Uterus (tissue), 4 donors: ENCODE data around the gene TRMT10C. TPM values are rescaled to one million over a fixed set of nuclear protein-coding genes. Genes with fewer than 3 reads are reported as not detected.

Experiments used
- DNase-seq, 2 donors: peaks; one replicate each; pipeline ENCODE4 v3.0.0-alpha.2; 2019 to 2020
- H3K27ac ChIP-seq, 2 donors: fragments of 200-600 bp; sonication (generic); 1 replicate in 1 of 2; 2 replicates in 1 of 2; pipeline ENCODE4 v1.5.1; 2016 to 2018
- H3K27me3 ChIP-seq, 2 donors: fragments of 200-600 bp; sonication (generic); one replicate each; pipeline ENCODE4 v1.5.1; 2018 to 2019; ENCODE audit warnings: control low read depth in 1 of 2
- H3K36me3 ChIP-seq, 2 donors: fragments of 200-600 bp; sonication (generic); one replicate each; pipeline ENCODE4 v1.5.1; 2019; ENCODE audit warnings: control low read depth in 1 of 2
- H3K4me1 ChIP-seq, 2 donors: fragments of 200-600 bp; sonication (generic); one replicate each; pipeline ENCODE4 v1.5.1; 2018 to 2019; ENCODE audit warnings: control low read depth in 1 of 2
- H3K4me3 ChIP-seq, 2 donors: fragments of 200-600 bp; sonication (generic); 1 replicate in 1 of 2; 2 replicates in 1 of 2; pipeline ENCODE4 v1.5.1; 2018 to 2019; ENCODE audit warnings: mild to moderate bottlenecking in 1 of 2
- H3K9me3 ChIP-seq, 2 donors: fragments of 200-600 bp; sonication (generic); one replicate each; pipeline ENCODE4 v1.5.1; 2019; ENCODE audit warnings: control low read depth in 1 of 2
- POLR2A ChIP-seq, 2 donors: fragments of 450-650 bp; IDR thresholded peaks; one replicate each; pipeline ENCODE4 v1.6.1; 2016; ENCODE audit warnings: antibody characterized with exemption in 2 of 2, mild to moderate bottlenecking in 1 of 2, moderate library complexity in 1 of 2
- intact Hi-C: fragments of 100-400 bp; cut with DNase I; formaldehyde crosslinking; loops from one replicate; pipeline ENCODE4 v1.15.1; 2023; ENCODE audit warnings: low total_unique reads
- small RNA-seq: library from RNA; depleted of rRNA; stranded (forward); fragments of <200 nt; gene quantifications from one replicate; pipeline ENCODE3, GENCODE V24; 2016
- total RNA-seq, 4 donors: library from RNA; depleted of rRNA in 3 of 4; stranded (reverse); fragments of >200 nt in 3 of 4; gene quantifications; one replicate each; pipeline versions ENCODE4 v1.1.0 to v1.2.4, GENCODE V29; 2014 to 2023
- TF ChIP-seq, protein P1 (sequence below), 4 experiments: fragments of 200-600 bp in 2 of 4; fragments of 450-650 bp in 2 of 4; sonication (generic) in 2 of 4; IDR thresholded peaks; one replicate each; pipeline ENCODE4 v1.5.1; 2016 to 2019; ENCODE audit warnings: antibody characterized with exemption in 4 of 4, mild to moderate bottlenecking in 2 of 4, moderate library complexity in 1 of 4
- donor health status: DM: yes; HTN: yes; CAD: no.

TRMT10C gene
- total RNA-seq, 4 donors from 2014 or later = 3.1 to 47.8 (median 16.7) TPM

GRCh38 chr3:101615525-101615924 is 53.9 kb downstream of the TRMT10C start:
- no peak for TF ChIP-seq POLR2A (IDR thresholded peaks at IDR 0.05)
- TF ChIP-seq, protein P1, sequence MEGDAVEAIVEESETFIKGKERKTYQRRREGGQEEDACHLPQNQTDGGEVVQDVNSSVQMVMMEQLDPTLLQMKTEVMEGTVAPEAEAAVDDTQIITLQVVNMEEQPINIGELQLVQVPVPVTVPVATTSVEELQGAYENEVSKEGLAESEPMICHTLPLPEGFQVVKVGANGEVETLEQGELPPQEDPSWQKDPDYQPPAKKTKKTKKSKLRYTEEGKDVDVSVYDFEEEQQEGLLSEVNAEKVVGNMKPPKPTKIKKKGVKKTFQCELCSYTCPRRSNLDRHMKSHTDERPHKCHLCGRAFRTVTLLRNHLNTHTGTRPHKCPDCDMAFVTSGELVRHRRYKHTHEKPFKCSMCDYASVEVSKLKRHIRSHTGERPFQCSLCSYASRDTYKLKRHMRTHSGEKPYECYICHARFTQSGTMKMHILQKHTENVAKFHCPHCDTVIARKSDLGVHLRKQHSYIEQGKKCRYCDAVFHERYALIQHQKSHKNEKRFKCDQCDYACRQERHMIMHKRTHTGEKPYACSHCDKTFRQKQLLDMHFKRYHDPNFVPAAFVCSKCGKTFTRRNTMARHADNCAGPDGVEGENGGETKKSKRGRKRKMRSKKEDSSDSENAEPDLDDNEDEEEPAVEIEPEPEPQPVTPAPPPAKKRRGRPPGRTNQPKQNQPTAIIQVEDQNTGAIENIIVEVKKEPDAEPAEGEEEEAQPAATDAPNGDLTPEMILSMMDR (IDR thresholded peaks at IDR 0.05) = no peak
- Histone ChIP-seq H3K27me3 (no peaks in the 10 kb centered on the region), H3K4me3 (no peak overlapping the region), H3K27ac (no peak overlapping the region), H3K36me3 (no peaks in the 10 kb centered on the region), H3K9me3 (no peaks in the 10 kb centered on the region), H3K4me1 (no peaks in the 10 kb centered on the region)
- no peak for DNase-seq
- intact Hi-C loops = no loop called here

Small RNAs within 50 kb of the gene (small RNA-seq; reads per million reads assigned to genes)
- not detected for gene RNU6-1256P

Other genes starting within 250 kb of the TRMT10C start
- 1 to 10 TPM in 1 of 4 donors, under 1 TPM in 2, not detected in 1; under 0.01 to 2.6 (median 0.70) TPM for gene IMPG2, start 241.3 kb upstream of the TRMT10C start, total RNA-seq
- 100 to 1,000 TPM in 1 of 4 donors, 10 to 100 TPM in 3; 28.7 to 101 (median 41.1) TPM for gene SENP7, start 48.7 kb upstream of the TRMT10C start, total RNA-seq
- 100 to 1,000 TPM in 3 of 4 donors, 10 to 100 TPM in 1; 66.6 to 218 (median 203) TPM for gene PCNP, start 12.3 kb downstream of the TRMT10C start, total RNA-seq
- gene ZBTB11, start 115.3 kb downstream of the TRMT10C start, total RNA-seq = 10 to 100 TPM; 16.1 to 42.0 (median 25.7) TPM
- 1,000 to 10,000 TPM; 1,386 to 3,757 (median 1,892) TPM for gene RPL24, start 124.8 kb downstream of the TRMT10C start, total RNA-seq
- 10 to 100 TPM in 3 of 4 donors, 1 to 10 TPM in 1; 5.1 to 39.5 (median 17.0) TPM for gene CEP97, start 162.7 kb downstream of the TRMT10C start, total RNA-seq
- 10 to 100 TPM in 2 of 4 donors, 1 to 10 TPM in 2; 3.1 to 26.0 (median 10.3) TPM for gene NXPE3, start 217.3 kb downstream of the TRMT10C start, total RNA-seq